Kidney glomerular epithelial cell (primary cell): ENCODE measurements around the gene SLC38A1.
"Not testable (repeated sequence)": the region's sequence is repeated elsewhere in the genome, so short reads cannot be mapped to it uniquely, and the experiment has no call there.

Experiments
- DNase-seq: peaks from one replicate; lab custom pipeline; 2025; lab: John Stamatoyannopoulos, UW

The SLC38A1 gene

DNA sequence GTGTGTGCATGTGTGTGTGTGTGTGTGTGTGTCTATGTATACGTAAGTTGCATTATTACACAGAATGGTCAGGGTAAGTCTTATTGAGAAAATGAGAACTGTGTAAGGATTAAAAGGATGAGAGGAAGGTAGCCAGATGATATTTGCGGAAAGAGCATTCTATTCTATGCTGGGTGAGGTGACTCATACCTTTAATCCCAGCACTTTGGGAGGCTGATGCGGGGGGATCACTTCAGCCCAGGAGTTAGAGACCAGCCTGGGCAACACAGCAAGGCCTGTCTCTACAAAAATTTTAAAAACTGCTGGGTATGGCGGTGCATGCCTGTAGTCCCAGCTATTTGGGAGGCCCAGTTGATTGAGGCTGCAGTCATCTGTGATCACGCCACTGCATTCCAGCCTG, 103.7 kb downstream of the SLC38A1 start:
- DNase-seq: no peak

DNA sequence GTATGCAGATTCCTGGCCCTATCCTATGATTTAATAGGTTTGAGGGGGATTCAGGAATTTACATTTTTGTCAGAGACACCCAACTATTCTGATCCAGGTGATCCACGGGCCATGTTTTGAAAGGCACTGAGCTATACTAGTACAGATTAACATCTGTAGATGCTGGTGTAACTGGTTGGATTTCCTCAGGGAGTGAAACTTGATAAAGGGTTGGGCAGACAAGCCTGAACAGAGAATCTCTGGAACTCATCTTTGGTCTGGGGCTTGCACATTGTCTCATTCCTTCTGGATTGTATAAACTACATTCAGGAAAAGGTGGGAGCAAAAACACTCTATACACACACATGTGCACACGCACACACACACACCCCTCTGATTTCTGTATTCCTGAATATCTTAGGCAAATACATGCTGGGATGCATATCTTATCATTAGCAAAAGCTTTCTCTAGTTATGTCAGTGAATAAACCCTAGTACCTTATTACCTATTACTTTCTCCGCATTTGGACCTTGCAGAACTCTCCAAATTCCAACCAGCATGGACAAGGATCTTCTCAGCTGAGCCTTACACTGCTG, 104.6 kb downstream of the SLC38A1 start:
- no peak for DNase-seq

DNA sequence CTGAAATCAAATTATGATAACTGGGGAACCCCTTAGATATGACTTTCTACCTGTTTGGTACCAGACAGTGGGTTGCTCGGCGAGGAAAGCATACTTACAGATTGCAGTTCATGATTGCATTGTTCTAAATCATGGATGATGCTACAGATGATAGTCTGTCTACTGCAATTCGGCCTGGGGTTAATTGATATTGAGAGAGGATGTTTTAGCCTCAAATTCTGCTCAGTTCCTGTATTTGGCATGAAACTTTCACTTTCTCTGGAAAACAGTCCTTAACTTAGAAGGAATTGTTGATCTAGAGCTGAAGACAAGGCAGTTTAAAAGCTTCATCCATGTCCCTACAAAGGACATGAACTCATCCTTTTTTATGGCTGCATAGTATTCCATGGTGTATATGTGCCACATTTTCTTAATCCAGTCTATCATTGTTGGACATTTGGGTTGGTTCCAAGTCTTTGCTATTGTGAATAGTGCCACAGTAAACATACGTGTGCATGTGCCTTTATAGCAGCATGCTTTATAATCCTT, 106.2 kb downstream of the SLC38A1 start:
- not testable (repeated sequence) for DNase-seq

DNA sequence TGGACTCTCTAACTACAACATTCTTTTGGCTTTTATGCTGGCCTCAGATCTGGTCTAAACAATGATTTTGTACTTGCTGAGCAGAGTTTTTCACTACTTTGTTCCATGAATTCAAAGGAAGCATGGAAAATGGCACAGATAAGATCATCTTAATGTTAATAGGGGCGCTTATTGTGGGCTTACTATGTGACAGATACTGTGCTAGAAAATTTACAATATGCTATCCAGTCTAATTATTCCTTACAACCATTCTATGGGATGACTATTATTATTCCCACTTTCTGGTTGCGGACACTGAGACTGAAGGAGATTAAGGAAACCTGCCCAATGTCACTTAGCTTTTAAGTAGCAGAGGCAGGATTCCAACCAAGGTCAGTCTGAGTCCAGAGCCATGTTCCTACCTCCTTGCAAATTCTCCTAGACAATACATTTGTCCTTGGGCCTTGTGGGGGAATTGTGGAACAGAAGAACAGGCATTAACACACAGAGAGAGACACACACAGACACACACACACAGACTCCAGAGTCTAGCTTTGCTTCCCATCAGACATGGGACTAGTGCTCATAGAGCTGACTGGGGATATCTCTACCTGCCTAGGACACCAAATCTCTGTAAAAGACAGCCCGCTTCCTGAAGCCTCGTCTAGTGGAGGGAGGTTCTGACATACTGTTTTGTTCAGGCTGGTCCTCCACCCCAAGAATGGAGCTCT, 107.7 kb downstream of the SLC38A1 start:
- no peak for DNase-seq

DNA sequence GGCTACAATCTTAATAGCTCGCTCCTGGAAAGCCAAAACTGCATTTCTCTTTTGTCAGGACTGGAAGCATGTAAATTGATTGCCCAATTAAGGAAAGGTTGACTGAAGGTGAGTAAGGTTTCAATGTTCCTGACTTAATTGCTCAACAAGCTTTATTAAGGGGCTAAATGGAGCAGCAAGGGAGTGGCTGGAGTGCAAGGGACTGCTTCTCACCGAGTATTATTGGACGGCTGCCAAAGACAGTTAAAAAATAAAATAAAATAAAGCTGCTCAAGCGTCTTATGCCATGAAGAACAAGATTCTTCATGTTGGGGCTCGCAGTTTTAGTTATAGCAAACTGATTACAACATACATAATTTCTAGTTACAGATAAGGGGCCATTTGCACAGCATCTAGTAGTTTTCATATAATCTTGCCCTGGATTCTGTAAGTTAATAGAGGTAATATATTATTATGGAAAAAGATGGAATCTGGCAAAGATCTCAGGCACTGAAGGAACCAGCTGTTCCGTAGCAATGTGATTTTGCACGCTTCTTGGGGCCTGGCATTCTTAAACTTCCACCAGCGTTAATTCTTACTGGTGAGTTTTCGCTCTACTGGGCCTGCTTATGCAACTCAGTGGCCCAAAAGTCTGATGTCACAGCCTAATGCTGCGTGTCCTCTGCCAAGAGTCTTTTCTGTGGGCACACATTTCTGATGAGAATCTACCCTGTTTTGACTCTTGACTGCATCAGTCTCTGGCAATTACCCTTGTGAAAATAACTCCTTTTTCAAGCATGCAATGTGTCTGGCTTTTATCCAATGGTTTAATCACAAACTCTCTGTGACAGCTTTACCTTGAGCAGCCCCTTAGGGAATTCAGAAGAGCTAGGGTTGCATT, 108.5 kb downstream of the SLC38A1 start:
- DNase-seq: peak; percentile 94

DNA sequence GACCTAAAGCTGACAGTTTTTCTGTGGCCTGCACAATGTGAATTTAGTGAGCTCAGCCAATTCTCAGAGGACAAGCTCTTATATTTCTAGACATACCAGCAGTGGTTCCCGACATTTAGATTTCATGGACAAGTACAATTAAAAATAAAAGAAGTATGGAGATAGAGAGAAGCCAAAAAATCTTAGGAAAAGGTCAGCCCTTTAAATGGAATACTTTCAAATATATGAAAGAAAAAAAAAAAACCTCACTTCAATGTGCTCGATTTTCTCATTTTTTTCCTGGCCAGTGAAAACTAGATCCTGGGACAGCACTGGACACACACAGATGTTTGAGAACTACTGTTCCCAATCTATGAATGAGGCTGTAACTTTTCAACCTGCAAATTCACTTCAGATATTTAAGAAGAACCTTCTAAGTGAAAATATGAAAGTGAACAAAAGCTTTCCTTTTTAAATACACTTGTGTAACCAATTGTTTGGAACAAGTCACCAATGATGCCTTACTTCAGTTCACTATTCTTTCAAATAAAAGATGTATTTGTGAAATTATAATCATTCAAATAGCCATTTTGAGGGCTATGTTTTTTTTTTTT, 109.4 kb downstream of the SLC38A1 start:
- DNase-seq: no peak

DNA sequence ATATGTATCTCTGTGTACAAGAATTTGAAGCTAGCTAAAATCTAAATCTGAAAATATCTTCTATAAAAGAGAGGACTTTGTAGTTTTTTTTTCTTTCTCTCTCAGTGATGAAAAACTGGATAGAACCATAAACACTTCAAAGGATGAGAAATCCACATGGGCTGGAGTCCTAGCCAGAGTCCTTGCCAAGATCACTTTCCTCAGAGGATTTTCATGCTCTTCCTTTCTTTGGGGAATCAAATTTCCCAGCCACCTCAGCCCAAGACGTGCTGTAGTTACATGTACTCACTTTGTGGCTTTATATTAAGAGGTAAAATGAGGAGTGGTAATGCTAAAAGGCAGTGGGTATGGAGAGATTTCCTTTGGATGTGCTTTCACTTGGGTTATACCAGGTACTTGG, 110.3 kb downstream of the SLC38A1 start:
- DNase-seq: no peak

DNA sequence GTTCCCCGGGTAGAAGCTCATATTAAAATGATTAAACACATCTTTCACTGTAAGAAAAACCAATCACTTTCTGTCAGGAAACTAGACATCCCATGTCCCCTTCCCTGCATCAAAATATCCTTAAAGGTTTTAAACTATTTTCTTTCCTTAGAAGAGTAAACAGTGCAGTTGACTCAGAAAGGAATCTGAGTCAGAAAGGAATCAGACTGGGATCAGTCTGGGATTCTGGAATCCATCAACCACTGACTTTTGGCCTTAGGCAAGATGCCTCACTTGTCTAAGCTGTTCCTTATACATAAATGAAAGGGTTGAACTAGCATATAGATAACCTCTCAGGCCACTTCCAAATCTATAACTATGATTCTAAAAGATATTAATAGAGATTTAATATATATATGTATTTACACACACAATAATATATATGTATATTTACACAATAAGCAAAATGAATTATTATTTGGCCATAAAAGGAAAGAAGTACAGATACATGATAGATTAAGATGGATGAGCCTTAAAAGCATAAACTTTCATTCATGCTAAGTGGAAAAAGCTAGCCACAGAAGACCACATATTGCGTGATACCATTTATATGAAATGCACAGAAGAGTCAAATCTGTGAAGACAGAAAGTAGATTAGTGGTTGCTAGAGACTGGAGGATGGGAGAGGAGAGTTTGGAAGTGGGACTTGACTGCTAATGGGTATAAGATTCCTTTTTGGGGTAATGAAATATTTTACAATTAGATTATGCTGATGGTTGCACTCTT, 114.4 kb downstream of the SLC38A1 start:
- DNase-seq: peak; percentile 30

DNA sequence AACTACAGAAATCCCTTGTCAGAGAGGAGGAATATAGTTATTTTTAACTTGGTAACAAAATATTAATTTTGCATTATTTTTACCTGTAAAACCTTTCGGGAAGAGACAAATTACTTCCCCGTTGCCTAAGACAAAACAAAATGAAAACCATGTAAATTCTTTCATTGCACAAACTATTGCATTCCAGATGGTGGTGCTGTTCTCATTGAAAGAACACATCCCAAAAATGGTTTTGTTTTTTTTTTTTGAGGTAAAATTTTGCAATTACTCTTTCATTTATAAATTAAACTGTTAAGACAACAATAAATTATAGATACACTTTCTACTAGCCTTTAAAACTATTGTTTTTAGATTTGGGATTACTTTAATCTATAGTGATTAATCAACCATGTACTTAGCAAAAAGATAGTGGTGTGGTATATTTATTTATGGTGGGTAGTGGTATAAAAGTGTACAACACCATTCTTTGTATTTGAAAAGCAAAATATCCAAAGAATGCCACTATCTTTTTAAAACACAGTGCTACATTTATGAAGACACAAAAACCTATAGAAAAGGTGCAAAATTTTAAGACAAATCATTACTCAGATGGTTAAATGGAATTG, 115.5 kb downstream of the SLC38A1 start:
- no peak for DNase-seq

DNA sequence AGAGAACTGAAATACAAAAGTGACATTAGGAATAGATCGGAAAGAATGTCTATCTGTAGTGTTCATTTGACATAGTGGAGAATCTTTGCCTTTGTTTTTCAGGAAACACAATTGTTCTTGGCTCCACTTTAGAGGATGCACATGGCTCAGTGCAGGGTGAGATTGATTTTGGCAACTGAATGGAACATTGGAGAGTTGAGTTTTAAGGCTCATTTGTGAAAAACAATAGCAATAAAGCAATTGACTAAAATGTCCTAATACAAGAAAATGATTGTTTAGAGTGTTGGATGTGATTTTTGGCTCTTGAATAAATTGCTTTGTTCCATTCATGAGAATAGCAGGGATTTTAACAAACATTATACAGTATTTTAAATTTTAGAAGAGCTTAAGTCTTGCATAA, 116.4 kb downstream of the SLC38A1 start:
- no peak for DNase-seq

DNA sequence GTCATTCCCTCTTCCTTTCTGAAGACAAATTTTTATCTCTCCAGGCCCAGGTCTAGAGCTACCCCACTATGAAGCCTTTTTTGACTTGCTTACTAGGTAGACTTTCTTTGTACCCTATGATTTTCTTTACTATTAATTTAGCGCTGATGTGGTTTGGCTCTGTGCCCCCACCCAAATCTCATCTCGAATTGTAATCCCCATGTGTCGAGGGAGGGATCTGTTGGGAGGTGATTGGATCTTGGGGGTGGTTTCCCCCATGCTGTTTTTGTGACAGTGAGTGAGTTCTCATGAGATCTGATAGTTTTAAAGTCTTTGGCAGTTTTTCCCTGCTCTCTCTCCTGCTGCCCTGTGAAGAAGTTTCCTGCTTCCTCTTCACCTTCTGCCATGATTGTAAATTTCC, 118.1 kb downstream of the SLC38A1 start:
- DNase-seq: no peak

DNA sequence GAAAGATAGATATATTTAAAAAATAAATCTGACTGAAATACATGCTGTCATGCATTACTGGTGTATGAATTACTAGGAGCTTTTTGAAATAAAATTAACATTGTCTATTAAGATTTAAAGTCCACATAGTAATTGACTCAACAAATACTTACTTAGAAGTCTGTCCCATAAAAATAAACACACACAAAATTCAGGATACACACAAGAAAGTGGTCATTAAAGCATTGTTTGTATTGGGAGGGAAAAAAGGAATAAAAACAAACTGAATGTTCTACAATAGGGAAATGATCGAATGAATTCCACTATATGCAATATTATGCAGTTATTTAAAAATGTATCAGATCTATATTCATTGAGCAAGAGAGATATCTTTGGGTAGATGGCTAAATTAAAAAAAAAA, 118.9 kb downstream of the SLC38A1 start:
- DNase-seq: no peak

DNA sequence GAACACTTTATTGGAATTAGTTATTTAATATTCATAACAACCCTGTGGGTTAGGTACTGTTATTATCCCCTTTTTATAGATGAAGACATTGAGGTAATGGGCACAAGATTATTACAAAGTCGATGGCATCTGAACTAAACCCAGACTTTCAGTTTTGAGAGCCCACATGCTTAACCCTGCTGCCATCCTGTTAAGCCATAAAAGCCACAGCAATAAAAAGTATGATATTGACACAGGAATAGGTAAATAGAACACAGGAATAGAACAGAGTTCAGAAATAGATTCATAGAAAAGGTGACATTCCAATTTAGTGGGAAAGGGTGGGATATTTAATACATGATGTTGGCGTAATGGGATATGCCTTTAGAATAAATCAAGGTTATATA, 119.8 kb downstream of the SLC38A1 start:
- DNase-seq: no peak

DNA sequence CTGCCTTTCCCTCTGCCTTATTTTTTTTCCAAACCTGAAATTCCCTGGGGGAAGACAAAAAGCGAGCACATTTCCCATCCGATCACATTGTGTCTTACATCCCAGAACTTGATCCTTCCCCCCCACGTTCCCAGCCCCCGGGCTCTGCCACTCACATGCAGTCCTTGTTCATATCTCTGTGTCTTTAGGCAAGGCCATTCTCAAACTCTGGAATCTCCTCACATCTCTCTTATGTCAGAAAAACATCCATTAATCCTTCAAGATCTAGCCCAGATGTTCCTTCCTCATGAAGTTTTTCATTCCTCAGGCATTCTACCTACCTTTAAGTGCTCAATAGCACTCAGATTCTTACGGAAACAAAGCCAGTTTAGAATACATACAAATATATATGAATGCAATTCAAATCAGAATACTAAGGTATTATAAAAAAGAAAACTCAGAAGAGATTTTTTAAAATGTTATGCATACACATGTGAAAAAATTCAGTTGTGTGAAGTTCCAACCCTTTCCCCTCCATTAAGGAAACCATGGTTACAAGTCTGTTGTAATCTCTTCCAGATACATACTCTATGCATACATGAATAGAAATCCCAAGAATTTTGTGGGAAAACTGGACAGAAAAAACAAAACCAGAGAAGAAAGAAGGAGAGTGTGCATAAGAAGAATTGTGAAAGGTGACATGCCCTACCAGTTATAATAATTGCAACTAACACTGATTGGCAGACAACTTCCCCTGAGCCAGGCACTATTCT, 120.3 kb downstream of the SLC38A1 start:
- DNase-seq: no peak

DNA sequence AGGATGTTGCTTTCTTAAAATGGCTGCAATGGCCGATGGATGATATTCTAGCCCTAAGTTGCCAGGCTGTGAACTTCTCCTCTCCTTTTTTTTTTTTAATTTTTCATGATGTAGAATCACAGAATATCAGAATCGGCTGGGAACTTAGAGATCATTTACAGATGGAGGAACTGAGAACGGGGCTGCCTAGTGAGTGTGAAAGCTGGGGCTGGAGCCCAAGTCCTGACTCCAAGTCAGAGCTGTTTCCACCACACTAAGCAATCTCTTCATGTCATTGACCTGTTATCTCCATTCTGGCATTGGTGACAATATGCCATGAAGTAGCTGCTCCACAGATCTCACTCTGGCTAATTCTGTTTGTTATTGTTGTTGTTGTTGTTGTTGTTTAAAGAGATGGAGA, 121.7 kb downstream of the SLC38A1 start:
- DNase-seq: no peak

DNA sequence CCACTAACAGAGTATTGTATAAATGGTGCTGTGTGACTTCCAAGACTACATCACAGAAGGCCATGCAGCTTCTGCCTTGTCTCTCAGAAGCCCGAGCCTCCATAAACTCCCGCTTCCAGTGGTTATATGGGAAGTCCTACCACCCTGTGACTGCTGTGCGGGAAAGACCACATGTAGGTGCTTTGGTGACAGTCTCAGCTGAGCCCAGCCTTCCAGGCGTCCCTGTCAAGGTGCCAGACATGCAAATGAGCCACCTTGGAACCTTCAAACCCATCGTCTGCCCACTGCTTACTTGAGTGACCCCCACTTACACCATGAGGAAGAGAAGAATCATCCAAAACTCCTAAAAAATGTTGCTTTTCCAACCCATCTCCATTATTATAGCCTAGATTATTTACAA, 123.0 kb downstream of the SLC38A1 start:
- DNase-seq: no peak

DNA sequence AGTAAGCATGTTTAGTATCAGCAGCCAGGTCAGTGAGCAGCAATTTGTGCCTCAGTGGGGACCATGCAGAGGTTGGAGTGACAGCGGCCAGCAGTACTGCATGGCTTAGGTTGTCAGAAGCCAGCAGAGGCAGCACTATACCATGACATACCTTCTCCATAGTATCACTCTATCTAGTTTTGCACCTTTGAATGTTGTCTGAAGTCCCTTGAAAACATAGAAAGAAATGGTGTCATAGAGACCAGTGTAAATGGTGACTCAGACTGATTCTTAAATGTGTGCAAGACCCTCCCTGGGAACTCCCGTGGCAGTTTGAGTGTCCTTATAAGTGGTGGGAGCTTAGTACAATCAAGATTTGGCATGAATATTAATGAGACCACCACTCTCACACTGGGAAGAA, 124.4 kb downstream of the SLC38A1 start:
- no peak for DNase-seq

DNA sequence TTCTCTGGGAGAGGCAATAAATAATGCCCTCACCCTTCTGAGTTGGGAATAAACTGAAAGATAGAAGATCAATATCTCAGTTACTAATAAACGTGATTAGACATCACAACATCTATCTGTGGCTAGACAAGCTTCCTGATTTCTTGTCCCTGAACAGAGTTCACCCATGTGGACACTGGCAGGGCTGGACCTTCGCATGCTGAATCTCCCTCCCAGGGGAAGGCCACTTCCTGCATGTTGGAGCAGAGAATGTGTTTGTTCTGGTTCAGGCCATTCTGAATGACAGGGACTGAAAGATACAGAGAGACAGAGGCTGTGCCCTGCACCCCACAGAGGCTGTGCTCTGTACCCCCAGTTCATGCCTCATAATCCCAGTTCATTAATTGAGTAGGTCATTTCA, 132.6 kb downstream of the SLC38A1 start:
- no peak for DNase-seq

DNA sequence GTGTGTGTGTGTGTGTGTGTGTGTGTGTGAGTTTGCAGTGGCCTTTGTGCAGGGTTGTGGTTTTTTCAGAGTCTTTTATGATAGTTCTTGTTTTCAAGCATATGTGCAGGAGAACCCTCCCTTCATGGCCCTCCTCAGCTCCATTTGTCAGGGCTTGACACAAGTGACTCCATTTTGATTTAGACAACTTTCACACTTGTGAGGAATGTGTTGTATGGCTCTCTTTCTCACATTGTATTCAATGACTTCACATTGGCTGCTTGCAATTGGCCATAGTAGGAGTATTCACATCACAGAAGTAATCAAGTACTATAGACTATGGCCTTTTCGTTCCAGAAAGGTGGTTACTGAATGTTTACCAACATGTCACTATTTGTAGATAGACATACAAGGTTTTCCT, 133.1 kb downstream of the SLC38A1 start:
- DNase-seq: no peak

DNA sequence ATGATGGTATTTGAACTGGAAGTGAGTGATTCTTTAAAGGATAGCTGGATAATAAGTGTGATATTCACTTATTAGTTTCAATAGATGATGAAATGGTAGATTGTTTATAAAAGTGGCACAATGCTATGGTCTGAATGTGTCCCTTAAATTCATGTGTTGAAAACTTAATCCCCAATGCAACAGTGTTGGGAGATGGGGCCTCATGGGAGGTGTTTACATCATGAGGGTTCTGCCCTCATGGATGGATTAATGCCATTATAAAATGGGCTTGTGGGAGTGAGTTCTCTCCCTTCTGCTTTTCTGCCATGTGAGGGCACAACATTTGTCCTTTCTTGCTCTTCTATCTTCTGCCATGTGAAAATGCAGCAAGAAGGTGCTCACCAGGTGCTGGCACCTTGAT, 134.0 kb downstream of the SLC38A1 start:
- no peak for DNase-seq
